Breast epithelium (tissue), 3 donors: ENCODE measurements around the gene CCDC39.
A peak's percentile ranks its signal among the peaks of the same experiment; 100 is the strongest.

Source experiments
- POLR2A ChIP-seq: fragments of 450-650 bp; IDR thresholded peaks from one replicate; pipeline ENCODE4 v1.6.1; 2016; ENCODE audit warnings: antibody characterized with exemption, mild to moderate bottlenecking, moderate library complexity
- POLR2AphosphoS5 ChIP-seq, 3 donors: sonication (generic); formaldehyde crosslinking; IDR thresholded peaks; one replicate each; pipeline ENCODE4 v1.6.1; 2017; ENCODE audit warnings: antibody characterized with exemption in 3 of 3

DNA sequence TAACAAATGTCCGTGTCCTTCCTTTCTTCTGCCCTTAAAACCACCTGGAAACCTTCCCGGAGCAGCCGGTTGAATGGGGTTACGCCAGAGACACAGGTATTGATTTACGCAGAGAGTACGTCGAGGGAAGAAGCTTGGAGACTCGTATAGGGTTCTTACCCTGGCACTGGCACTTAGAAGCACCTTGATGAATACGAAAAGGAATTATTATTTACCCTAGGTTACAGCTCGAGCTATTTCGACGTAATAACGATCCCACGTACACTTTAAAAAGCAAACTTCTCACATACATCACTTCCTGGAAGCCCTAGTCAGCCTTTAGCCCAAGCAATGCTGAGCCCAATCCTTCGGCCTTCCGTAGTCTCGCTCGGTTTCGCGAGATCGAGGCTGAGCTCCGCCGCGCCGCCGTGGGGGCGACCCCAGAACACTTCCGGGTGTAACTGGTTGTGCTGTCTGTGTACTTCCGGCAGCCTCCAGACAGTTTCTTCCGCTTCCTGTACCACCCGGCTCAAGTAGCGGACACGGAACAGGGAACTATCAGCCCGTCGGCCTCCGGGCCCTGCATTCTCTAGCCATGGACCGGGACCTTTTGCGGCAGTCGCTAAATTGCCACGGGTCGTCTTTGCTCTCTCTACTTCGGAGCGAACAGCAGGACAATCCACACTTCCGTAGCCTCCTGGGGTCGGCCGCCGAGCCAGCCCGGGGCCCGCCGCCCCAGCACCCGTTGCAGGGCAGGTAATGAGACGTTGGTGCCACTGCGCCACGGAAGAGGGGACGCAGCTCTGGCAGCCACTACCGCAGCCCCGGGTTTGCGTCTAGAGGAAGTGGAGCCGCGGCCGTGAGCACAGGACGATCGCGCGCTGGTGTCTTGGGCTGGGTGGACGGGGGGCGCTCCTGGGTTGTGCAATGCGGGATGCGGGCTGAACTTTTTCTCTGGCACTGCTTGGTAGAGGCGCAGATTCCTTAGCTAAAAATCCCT lies 77.3 kb downstream of the CCDC39 start, which contains the start of gene TTC14:
- no peak for TF ChIP-seq POLR2A
- TF ChIP-seq POLR2AphosphoS5 (IDR thresholded peaks at IDR 0.05): peak; percentile 58 to 85 (median 70)
